ENCODE results near the gene OR56A5. TPM values are rescaled to one million over a fixed set of nuclear protein-coding genes. Genes with fewer than 3 reads are reported as not detected.
"Not testable (repeated sequence)": the region's sequence is repeated elsewhere in the genome, so short reads cannot be mapped to it uniquely, and the experiment has no call there.

Gene OR56A5
- polyA plus RNA-seq, 3 donors from 2014 or later = not detected

DNA sequence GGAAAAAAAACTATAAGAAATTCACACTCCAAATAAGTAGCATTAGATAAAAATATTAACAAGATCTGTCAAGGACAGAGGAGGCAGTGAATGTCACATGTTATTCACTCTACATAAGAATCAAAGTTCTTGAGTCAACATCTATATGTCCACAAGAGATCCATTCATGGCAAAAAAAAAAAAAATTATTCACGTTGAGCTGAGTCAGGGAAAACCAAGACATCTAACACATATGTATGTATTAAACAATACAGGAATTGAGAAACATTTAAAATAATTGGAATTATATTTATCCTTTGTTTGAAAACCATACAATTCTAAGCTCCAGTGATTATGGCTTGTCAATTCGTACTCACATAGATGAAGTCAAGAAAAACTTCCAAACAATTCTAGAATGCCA, 1.3 kb downstream of the OR56A5 start:
- peaks cover 1 to 12% (median 5%) of the 10 kb centered on the region in 3 donors for H3K27me3 Mint-ChIP-seq (ENCODE audit: low read depth in 3 of 3)
- peaks cover 7 to 24% (median 13%) of the 10 kb centered on the region in 6 donors for H3K9me3 Mint-ChIP-seq
- peaks cover 0 to 6% (median 0%) of the 10 kb centered on the region in 3 donors for H3K36me3 Mint-ChIP-seq
- H3K4me1 Mint-ChIP-seq = no peaks in the 10 kb centered on the region
- DNase-seq = no peak
- no peak overlapping the region for H3K4me3 Mint-ChIP-seq
- no peak overlapping the region for H3K27ac Mint-ChIP-seq

- H3K27ac Mint-ChIP-seq; H3K36me3 Mint-ChIP-seq; H3K27me3 Mint-ChIP-seq (ENCODE audit: low read depth in 3 of 3); H3K4me3 Mint-ChIP-seq; DNase-seq; H3K4me1 Mint-ChIP-seq: not testable (repeated sequence)
- H3K9me3 Mint-ChIP-seq = peaks cover 6 to 33% (median 13%) of the 10 kb centered on the region in 6 donors
These were observed 7.5 kb downstream of the OR56A5 start for GRCh38 chr11:5960704-5961320.

DNA sequence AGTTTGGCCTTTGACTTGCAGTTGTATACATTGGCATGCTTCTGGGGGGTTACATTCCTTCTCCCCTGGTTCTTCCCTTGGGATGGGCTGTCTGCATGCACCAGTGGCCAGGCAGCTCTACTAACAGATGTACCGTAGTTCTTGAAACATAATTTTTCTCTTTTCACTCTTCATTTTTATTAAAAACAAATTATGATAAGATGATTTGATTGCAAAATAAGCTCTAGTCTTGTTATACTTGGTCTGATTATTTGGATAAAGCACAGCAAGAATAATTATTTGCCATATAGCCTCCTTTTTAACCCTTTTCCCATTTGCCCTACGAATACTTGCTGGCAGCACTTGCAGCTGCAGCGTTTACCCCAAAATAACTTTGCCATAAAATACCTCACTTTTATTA, 12.7 kb downstream of the OR56A5 start:
- DNase-seq = no peak
- H3K9me3 Mint-ChIP-seq = peaks cover 0 to 2% (median 0%) of the 10 kb centered on the region in 6 donors
- H3K36me3 Mint-ChIP-seq = no peaks in the 10 kb centered on the region
- no peak overlapping the region for H3K4me3 Mint-ChIP-seq
- H3K4me1 Mint-ChIP-seq = no peaks in the 10 kb centered on the region
- H3K27me3 Mint-ChIP-seq (ENCODE audit: low read depth in 3 of 3) = peaks cover 0 to 5% (median 3%) of the 10 kb centered on the region in 3 donors
- no peak overlapping the region for H3K27ac Mint-ChIP-seq

GRCh38 chr11:5941951-5942350, 26.3 kb downstream of the OR56A5 start, which contains the start of gene OR56A3:
OR56A3 (plus strand) TSS chr11:5942251; CDS start chr11:5947347, 5,096 bp downstream.
- DNase-seq = no peak
- H3K4me1 Mint-ChIP-seq = no peaks in the 10 kb centered on the region
- peaks cover 0 to 1% (median 0%) of the 10 kb centered on the region in 6 donors for H3K9me3 Mint-ChIP-seq
- H3K27ac Mint-ChIP-seq = no peak within 1 kb of the TSS
- no peak within 1 kb of the TSS for H3K4me3 Mint-ChIP-seq
- H3K27me3 Mint-ChIP-seq (ENCODE audit: low read depth in 3 of 3) = peaks cover 0 to 10% (median 8%) of the 10 kb centered on the region in 3 donors
- no peaks in the 10 kb centered on the region for H3K36me3 Mint-ChIP-seq

DNA sequence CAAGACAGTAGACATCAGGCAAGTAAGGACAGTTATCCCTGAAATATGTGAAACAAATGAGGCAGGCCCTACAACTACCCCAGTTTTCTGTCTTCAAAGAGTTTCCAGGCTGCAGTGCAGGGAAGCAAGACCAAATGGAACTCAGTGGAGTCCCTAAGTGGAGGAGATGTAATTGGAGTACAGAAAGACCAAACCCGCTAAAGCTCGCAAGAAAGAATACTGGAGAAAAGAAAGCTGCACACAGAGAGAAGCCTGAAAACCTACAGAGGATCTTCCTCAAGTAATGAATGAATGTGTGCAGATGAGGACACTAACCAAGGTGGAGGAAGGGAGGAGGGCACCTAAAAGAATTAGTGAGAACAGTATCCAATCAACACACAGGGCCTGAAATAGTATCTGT, 27.5 kb downstream of the OR56A5 start:
- no peak for DNase-seq
- Mint-ChIP-seq H3K27ac (no peak overlapping the region), H3K36me3 (no peaks in the 10 kb centered on the region), H3K4me3 (no peak overlapping the region), H3K9me3 (peaks cover 0 to 1% (median 0%) of the 10 kb centered on the region in 6 donors), H3K4me1 (no peaks in the 10 kb centered on the region), H3K27me3 (ENCODE audit: low read depth in 3 of 3) (peaks cover 0 to 10% (median 8%) of the 10 kb centered on the region in 3 donors)

DNA sequence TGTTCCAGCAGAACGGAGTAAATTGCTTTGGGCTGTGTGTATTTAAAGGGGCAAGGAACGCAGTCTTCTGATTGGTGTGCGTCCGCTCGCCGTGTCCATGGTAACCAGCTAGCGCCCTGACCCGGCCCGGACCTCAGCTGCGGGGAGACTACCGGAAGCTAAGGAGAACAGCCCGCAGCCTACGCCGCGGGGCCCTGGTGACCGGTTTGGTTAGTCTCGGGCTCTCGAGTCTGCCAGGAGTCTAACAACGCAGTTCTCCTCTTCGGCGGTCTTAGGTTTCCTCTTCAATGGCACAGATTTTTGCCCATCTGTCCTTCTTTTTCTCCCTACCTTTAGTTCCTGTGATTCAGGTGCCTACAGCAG, 29.7 kb downstream of the OR56A5 start:
- DNase-seq = no peak
- Mint-ChIP-seq H3K9me3 (peaks cover 0 to 1% (median 0%) of the 10 kb centered on the region in 6 donors), H3K4me3 (no peak overlapping the region)

DNA sequence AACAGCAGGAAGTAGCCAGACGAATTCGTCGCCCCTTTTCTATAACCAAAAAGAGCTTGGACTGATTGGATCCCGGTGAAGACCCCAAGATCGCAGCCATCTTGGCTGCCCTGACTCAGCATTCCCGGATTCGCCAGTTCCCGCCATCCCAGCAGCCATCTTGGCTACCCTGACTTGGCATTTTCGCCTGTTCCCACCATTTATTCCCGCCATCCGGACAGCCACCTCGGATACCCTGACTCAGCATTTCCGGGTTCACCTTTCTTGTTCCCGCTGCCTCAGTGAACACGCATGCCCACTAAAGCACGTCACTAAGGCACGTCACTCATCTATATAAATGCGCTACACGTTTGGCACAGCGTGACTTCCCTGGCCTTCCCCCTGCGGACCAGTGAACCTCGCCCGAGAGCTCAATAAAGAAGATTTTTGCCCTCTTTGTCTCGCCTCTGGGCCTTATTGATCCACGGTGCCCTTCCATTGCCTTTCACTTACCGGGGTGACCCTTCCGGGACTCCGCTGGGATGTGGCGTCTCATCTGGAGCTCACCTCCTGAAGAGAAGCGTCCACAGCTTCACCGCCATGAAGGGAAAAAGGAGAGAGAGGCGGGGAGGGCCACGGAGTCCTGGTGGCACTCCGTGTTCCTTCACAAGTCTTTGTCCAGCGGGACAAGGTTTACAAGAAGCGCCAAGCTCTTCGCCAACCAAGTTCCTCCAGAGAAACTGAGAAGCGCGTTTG, 30.3 kb downstream of the OR56A5 start:
- peaks cover 0 to 11% (median 8%) of the 10 kb centered on the region in 3 donors for H3K27me3 Mint-ChIP-seq (ENCODE audit: low read depth in 3 of 3)
- H3K4me1 Mint-ChIP-seq = no peaks in the 10 kb centered on the region
- DNase-seq = no peak
- H3K4me3 Mint-ChIP-seq = no peak overlapping the region
- no peaks in the 10 kb centered on the region for H3K36me3 Mint-ChIP-seq
- H3K27ac Mint-ChIP-seq = no peak overlapping the region
- H3K9me3 Mint-ChIP-seq = peaks cover 0 to 1% (median 0%) of the 10 kb centered on the region in 6 donors

More for the DNA sequence above, 29.7 kb downstream of the OR56A5 start:
- no peak overlapping the region for H3K27ac Mint-ChIP-seq
- H3K4me1 Mint-ChIP-seq = no peaks in the 10 kb centered on the region
- peaks cover 0 to 9% (median 8%) of the 10 kb centered on the region in 3 donors for H3K27me3 Mint-ChIP-seq (ENCODE audit: low read depth in 3 of 3)
- no peaks in the 10 kb centered on the region for H3K36me3 Mint-ChIP-seq

GRCh38 chr11:5933116-5933515, 35.2 kb downstream of the OR56A5 start:
- H3K9me3 Mint-ChIP-seq = peaks cover 0 to 8% (median 5%) of the 10 kb centered on the region in 6 donors
- H3K4me3 Mint-ChIP-seq = no peak overlapping the region
- no peak for DNase-seq
- peaks cover 0 to 9% (median 3%) of the 10 kb centered on the region in 3 donors for H3K27me3 Mint-ChIP-seq (ENCODE audit: low read depth in 3 of 3)
- H3K27ac Mint-ChIP-seq = no peak overlapping the region
- H3K36me3 Mint-ChIP-seq = no peaks in the 10 kb centered on the region
- no peaks in the 10 kb centered on the region for H3K4me1 Mint-ChIP-seq

- H3K36me3 Mint-ChIP-seq = no peaks in the 10 kb centered on the region
- no peak for DNase-seq
- peaks cover 0 to 8% (median 5%) of the 10 kb centered on the region in 6 donors for H3K9me3 Mint-ChIP-seq
- no peaks in the 10 kb centered on the region for H3K4me1 Mint-ChIP-seq
- H3K4me3 Mint-ChIP-seq = no peak overlapping the region
- H3K27ac Mint-ChIP-seq = no peak overlapping the region
- H3K27me3 Mint-ChIP-seq (ENCODE audit: low read depth in 3 of 3) = peaks cover 0 to 9% (median 3%) of the 10 kb centered on the region in 3 donors
These were observed 35.6 kb downstream of the OR56A5 start for GRCh38 chr11:5932671-5933070.

DNA sequence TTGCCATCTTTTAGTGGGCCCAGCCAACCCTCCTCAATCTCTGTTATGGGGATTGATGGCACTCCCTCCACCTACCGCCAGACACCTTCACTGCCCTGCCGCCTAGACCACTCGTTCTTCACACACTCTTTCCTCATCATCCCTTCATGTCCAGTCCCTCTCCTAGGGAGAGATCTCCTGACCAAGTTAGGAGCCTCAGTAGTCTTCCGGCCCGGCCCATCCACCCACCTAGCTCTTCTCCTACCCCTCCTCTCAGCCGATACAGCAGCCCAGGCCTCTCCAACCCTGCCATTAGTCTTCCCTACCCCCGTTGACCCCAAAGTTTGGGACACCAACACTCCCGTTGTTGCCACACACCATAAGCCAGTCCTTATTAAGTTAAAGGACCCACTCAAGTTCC, 37.2 kb downstream of the OR56A5 start:
- no peak overlapping the region for H3K27ac Mint-ChIP-seq
- no peak for DNase-seq
- H3K9me3 Mint-ChIP-seq = peaks cover 0 to 8% (median 4%) of the 10 kb centered on the region in 6 donors

DNA sequence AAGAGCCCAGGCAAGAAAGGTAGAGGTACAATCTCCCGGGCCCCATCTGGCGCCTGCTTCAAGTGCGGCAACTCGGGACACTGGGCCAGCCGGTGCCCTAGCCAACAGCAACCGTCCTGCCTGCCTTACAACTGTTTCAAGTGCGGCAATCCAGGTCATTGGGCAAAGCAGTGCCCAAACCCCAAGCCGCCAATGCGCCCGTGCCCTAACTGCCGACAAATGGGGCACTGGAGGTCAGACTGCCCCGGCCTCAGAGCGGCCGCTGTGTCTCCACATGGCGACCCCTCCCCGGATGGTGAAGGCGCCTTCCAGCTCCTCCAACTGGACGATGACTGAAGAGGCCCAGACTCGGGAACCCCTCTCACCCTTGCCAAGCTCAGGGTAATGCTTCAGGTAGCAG, 37.7 kb downstream of the OR56A5 start:
- Mint-ChIP-seq H3K36me3 (no peaks in the 10 kb centered on the region), H3K4me1 (no peaks in the 10 kb centered on the region), H3K27ac (no peak overlapping the region), H3K4me3 (no peak overlapping the region), H3K27me3 (ENCODE audit: low read depth in 3 of 3) (peaks cover 0 to 8% (median 0%) of the 10 kb centered on the region in 3 donors), H3K9me3 (peaks cover 0 to 8% (median 4%) of the 10 kb centered on the region in 6 donors)
- DNase-seq = no peak

More for the DNA sequence above, 37.2 kb downstream of the OR56A5 start:
- Mint-ChIP-seq H3K36me3 (no peaks in the 10 kb centered on the region), H3K27me3 (ENCODE audit: low read depth in 3 of 3) (peaks cover 0 to 9% (median 0%) of the 10 kb centered on the region in 3 donors), H3K4me1 (no peaks in the 10 kb centered on the region), H3K4me3 (no peak overlapping the region)

DNA sequence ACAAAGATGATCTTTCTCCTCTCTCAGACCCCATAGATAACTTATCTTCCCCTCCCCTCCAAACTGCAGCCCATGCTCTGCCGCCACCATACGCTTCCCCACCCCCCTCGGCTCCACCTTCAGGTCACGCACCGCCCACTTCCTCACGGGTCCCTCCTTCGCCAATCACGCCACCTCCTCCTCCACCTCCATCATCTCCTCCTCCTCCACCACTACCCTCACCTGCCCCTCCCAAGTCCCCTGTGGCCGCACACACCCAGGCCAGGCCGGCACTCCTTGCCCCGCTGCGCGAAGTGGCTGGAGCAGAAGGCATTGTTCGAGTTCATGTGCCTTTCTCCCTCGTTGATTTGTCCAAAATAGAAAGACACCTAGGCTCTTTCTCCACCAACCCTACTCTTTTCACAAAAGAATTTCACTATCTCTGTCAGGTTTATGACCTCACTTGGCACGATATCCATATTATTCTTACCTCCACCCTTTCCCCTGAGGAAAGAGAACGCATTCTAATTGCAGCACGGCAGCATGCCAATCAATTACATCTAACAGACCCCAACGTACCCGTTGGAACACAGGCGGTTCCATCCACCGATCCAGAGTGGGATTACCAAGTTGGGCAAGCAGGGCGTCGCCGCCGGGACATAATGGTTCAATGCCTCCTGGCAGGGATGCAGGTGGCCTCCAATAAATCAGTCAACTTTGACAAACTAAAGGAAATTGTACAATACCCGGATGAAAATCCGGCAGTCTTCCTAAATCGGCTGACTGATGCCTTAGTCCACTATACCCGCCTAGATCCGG, 38.5 kb downstream of the OR56A5 start:
- no peak for DNase-seq
- no peak overlapping the region for H3K4me3 Mint-ChIP-seq
- no peaks in the 10 kb centered on the region for H3K36me3 Mint-ChIP-seq
- H3K9me3 Mint-ChIP-seq = peaks cover 0 to 8% (median 4%) of the 10 kb centered on the region in 6 donors
- H3K27me3 Mint-ChIP-seq (ENCODE audit: low read depth in 3 of 3) = peaks cover 0 to 6% (median 0%) of the 10 kb centered on the region in 3 donors
- no peaks in the 10 kb centered on the region for H3K4me1 Mint-ChIP-seq
- no peak overlapping the region for H3K27ac Mint-ChIP-seq

- H3K9me3 Mint-ChIP-seq = peaks cover 0 to 8% (median 4%) of the 10 kb centered on the region in 6 donors
- no peak for DNase-seq
- no peak overlapping the region for H3K4me3 Mint-ChIP-seq
- H3K36me3 Mint-ChIP-seq = no peaks in the 10 kb centered on the region
- no peaks in the 10 kb centered on the region for H3K4me1 Mint-ChIP-seq
- H3K27ac Mint-ChIP-seq = no peak overlapping the region
- peaks cover 0 to 6% (median 0%) of the 10 kb centered on the region in 3 donors for H3K27me3 Mint-ChIP-seq (ENCODE audit: low read depth in 3 of 3)
These were observed 39.5 kb downstream of the OR56A5 start for GRCh38 chr11:5928811-5929210.

DNA sequence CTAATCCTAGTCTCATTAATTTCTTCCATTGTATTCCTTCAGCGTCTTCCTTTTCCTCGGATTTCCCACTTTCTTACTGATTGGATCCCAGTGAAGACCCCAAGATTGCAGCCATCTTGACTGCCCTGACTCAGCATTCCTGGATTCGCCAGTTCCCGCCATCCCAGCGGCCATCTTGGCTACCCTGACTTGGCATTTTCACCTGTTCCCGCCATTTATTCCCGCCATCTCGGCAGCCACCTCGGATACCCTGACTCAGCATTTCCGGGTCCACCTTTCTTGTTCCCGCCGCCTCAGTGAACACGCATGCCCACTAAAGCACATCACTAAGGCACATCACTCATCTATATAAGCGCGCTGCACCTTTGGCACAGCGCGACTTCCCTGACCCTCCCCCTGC, 40.0 kb downstream of the OR56A5 start:
- H3K4me1 Mint-ChIP-seq = no peaks in the 10 kb centered on the region
- H3K36me3 Mint-ChIP-seq = no peaks in the 10 kb centered on the region
- H3K9me3 Mint-ChIP-seq = peaks cover 0 to 8% (median 4%) of the 10 kb centered on the region in 6 donors
- H3K27ac Mint-ChIP-seq = no peak overlapping the region
- no peak overlapping the region for H3K4me3 Mint-ChIP-seq
- no peak for DNase-seq
- peaks cover 0 to 2% (median 0%) of the 10 kb centered on the region in 3 donors for H3K27me3 Mint-ChIP-seq (ENCODE audit: low read depth in 3 of 3)
